PFSK-1 (cell line): ENCODE data around the gene LRRC7.

ENCODE experiments used
- FOXP2 ChIP-seq: optimal IDR thresholded peaks from 2 replicates; pipeline ENCODE3; 2011; ENCODE audit warnings: borderline replicate concordance, control low read depth, inconsistent platforms; ENCODE audit not compliant: insufficient read depth; ENCODE audit errors: extremely low read length, extremely low read depth
- POLR2AphosphoS5 ChIP-seq: IDR thresholded peaks from 2 replicates; pipeline ENCODE4 v1.6.1; 2012; ENCODE audit warnings: low read depth, mild to moderate bottlenecking, control low read depth, low read length, moderate library complexity
- REST ChIP-seq, 2 experiments: IDR thresholded peaks; 2 replicates each; pipeline versions ENCODE4 v1.6.1 to v1.8.0; 2011 to 2012; ENCODE audit warnings: low read depth in 2 of 2, low read length in 2 of 2, control low read depth in 1 of 2, inconsistent platforms in 1 of 2, mild to moderate bottlenecking in 1 of 2, moderate library complexity in 1 of 2; ENCODE audit not compliant: insufficient read depth in 1 of 2
- SIN3A ChIP-seq: IDR thresholded peaks from 2 replicates; pipeline ENCODE4 v1.6.1; 2012; ENCODE audit warnings: mild to moderate bottlenecking, low read length, moderate library complexity, borderline replicate concordance; ENCODE audit not compliant: insufficient read depth
- TAF1 ChIP-seq: IDR thresholded peaks from 2 replicates; pipeline ENCODE4 v1.6.1; 2012; ENCODE audit warnings: low read length, control low read depth, borderline replicate concordance; ENCODE audit not compliant: insufficient read depth

LRRC7 gene

GRCh38 chr1:69747207-69747606, 179.5 kb downstream of the LRRC7 start:
- TF ChIP-seq POLR2AphosphoS5, result no peak
- no peak for TF ChIP-seq TAF1
- no peak for TF ChIP-seq SIN3A
- TF ChIP-seq FOXP2, result no peak
- no peak for TF ChIP-seq REST (IDR thresholded peaks at IDR 0.05; ENCODE audit: insufficient read depth in 1 of 2, low read depth in 2 of 2, low read length in 2 of 2)

GRCh38 chr1:69750638-69751037, 182.9 kb downstream of the LRRC7 start:
- TF ChIP-seq SIN3A, result no peak
- no peak for TF ChIP-seq REST (IDR thresholded peaks at IDR 0.05; ENCODE audit: insufficient read depth in 1 of 2, low read depth in 2 of 2, low read length in 2 of 2)

- no peak for TF ChIP-seq REST (IDR thresholded peaks at IDR 0.05; ENCODE audit: insufficient read depth in 1 of 2, low read depth in 2 of 2, low read length in 2 of 2)
- TF ChIP-seq POLR2AphosphoS5, result no peak
- no peak for TF ChIP-seq TAF1
- TF ChIP-seq FOXP2, result no peak
- no peak for TF ChIP-seq SIN3A
Measured at GRCh38 chr1:69752831-69753230, 185.1 kb downstream of the LRRC7 start.

GRCh38 chr1:69754521-69754920, 186.8 kb downstream of the LRRC7 start:
- TF ChIP-seq SIN3A (no peak), POLR2AphosphoS5 (no peak), REST (IDR thresholded peaks at IDR 0.05; ENCODE audit: insufficient read depth in 1 of 2, low read depth in 2 of 2, low read length in 2 of 2) (no peak), TAF1 (no peak), FOXP2 (no peak)

- no peak for TF ChIP-seq TAF1
- TF ChIP-seq POLR2AphosphoS5, result no peak
- no peak for TF ChIP-seq REST (IDR thresholded peaks at IDR 0.05; ENCODE audit: insufficient read depth in 1 of 2, low read depth in 2 of 2, low read length in 2 of 2)
- no peak for TF ChIP-seq FOXP2
- TF ChIP-seq SIN3A, result no peak
Measured at GRCh38 chr1:69755647-69756046, 187.9 kb downstream of the LRRC7 start.
